Measurements from ENCODE around the gene SIPA1L3.

GRCh38 chr19:37977391-37977790 lies 70.4 kb downstream of the SIPA1L3 start:
- TF ChIP-seq CTCF (IDR thresholded peaks at IDR 0.05; ENCODE audit: low read depth, low read length) (no peak), EZH2phosphoT487 (IDR thresholded peaks at IDR 0.05; ENCODE audit: low read depth) (no peak)

Data from OCI-LY3 (cell line).